ENCODE data around the gene RECQL5.

RECQL5 gene

DNA sequence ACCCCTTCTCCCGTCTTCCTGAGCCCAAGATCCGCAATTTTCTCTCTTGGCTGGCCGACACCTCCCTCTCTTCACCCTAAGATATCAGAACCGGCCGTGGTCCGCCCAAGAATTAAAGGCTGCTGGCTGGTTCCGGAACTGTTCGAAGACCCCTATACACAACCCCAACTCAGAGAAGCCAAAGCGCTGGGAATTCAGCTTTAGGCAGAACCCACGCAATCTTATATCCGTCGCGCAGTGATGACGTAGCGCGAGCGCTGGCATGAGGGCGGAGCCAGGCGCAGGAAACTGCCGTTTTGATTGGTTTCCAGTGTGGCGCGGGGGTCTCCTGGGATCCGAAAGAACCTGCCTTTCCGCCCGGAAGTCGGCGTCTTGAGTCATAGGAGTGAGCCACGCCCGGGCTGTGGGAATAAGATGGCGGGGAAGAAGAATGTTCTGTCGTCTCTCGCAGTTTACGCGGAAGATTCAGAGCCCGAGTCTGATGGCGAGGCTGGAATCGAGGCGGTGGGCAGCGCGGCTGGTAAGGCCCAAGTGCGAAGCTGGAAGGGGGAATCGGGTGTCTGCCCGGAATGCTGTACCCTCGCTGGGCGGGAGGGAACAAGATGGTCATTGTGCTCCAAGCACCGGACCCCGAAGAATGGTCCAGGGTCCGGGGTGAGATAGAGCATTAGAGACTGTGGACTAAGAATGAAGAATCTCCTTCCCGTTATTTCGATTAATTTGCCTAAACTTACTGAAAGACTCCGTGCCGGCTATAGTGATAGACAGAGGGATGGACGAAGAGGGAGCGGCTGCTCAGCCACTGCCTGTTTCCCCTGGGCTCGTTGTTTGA is at the start of gene RECQL5, which contains the start of gene SAP30BP:
Gene RECQL5, minus strand, starts transcription at position 196 of the 832 bp plus-strand sequence. CDS start 597 bp downstream, outside the sequence.
Gene SAP30BP, plus strand, starts transcription at position 380 of the 832 bp plus-strand sequence. Its CDS starts 35 bp downstream, at position 415.
- DNase-seq = peak; percentile 98

- DNase-seq = no peak
Measured at GRCh38 chr17:75712446-75712845, 45.5 kb upstream of the RECQL5 start.

DNA sequence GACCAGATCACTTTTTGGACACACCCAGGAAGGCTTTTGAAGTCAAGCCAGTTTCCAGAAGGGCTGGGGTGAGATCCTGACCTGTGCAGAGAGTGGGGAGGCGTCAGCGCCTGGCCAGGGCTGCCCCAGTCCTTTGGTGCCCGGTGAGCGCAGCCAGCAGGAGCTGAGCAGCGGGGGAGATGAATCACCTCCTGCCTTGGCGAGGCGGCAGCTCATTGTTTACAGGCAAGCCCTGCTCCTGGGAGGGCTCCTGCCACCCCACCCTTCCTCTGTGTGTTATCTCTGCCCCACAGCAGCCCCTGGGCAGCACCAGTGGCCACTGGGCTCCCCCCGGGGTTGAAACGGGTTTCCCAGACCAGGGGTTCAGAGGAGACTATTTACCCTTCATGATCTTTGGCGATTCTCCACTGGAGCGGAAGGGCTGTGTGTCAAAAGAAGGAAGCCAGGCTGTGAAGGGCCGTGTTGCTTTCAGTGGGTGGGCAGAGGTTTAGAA is 40.2 kb upstream of the RECQL5 start:
- no peak for DNase-seq

DNA sequence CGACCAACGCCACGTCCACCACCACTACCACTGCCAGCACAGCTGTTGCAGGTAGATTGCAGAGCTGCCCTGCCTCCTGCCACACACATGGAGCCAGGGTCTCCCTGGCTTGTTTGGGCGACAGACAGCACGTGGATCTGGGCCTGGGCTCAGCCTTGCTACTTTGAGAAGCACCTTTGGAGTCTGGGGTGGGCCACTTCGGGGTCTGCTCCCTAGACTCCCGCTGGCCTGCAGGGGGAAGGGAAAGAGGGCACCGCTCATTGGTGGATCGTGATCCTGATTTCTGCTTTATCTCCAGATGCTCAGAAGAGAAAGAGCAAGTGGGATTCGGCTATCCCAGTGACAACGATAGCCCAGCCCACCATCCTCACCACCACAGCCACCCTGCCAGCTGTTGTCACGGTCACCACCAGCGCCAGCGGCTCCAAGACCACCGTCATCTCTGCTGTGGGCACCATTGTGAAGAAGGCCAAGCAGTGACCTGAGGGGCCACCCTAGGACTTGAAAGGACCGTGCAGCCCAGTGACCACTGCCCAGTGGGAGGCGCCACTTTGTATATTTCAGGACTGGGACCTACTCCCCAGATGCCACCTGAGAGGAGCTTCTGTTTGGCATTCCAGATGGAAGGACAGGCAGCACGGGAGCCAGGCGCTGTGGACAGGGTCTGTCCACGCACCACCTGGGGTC is 39.2 kb upstream of the RECQL5 start:
- DNase-seq = no peak

DNA sequence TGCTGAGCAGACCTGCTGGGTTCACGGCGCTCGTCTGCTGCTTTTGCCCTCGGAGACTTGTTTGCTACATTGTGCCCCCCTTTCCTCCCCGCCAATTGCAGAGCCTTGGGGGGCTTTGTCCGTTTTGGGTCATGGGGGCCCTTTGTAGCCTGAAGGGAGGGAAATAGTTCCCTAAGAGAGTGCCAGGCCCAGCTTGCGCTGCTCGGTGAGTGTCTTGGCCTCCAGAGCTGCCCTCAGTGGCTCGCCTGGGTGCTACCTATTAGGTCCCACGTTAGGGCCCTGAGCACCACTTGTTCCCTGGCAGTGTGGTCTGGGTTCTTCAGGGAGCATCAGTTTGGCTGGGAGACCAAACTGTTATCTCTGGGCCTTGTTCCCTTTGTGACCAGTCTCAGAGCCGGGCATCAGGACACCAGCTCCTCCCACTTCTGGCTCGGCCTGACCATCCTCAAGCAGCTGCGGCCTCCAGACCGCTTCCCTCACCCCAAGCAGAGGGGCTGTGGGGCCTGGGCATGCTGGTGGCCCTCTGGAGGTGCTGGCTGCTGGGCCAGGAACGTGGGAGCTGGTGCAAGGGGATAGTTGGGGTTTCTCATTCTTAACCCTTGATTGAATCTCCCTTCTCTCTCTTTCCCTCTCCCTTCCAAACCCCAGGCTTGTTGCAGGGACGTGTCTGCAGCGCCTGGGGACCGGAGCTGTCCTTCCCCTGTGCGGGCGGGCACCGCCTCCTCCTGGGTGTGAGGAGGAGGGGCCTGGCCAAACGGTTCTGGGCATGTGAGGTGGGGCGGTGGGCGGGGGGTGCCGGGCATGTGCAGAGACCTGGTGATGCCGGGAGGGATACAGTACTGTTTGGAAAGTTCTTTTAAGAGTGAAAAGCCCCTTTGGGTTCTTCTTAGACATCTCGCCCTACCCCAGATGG is 38.3 kb upstream of the RECQL5 start:
- DNase-seq = no peak

DNA sequence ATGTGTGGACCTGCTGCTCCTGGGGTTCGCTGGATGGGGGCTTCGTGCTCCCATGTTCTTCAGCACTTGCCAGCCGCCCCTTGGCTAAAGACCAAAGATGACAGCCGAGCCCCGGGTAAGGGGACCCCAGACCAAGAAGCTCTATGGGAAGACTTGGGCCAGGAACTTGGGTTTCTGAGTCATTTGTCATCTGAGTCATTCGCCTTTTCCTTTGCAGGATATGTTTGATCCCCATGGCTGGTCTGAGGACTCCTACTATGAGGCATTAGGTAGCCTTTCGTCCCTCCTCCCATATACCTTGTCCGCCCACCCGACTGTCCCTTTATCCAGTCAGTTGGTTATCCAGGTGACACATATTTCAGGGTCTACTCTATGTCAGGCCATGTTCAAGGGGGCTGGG is 36.6 kb upstream of the RECQL5 start:
- no peak for DNase-seq

GRCh38 chr17:75703191-75703590 is 36.2 kb upstream of the RECQL5 start:
- no peak for DNase-seq

- DNase-seq = no peak
Measured at GRCh38 chr17:75701288-75701687, 34.3 kb upstream of the RECQL5 start.

DNA sequence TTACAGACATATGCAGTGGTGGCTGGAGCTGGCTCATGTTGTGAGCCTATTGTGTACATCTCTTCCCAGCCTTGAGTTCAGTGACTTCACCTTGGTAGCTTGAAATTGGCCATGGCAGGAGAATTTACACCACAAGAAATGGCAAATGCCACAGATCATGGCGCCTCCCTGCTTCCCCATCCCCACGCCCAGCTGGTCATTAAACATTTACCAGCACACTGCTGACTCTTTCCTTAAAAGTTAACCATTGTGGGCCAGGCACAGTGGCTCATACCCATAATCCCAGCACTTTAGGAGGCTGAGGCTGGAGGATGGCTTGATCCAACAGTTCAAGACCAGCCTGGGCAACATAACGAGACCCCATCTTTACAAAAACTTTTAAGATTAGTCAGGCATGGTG is 31.7 kb upstream of the RECQL5 start:
- no peak for DNase-seq

DNA sequence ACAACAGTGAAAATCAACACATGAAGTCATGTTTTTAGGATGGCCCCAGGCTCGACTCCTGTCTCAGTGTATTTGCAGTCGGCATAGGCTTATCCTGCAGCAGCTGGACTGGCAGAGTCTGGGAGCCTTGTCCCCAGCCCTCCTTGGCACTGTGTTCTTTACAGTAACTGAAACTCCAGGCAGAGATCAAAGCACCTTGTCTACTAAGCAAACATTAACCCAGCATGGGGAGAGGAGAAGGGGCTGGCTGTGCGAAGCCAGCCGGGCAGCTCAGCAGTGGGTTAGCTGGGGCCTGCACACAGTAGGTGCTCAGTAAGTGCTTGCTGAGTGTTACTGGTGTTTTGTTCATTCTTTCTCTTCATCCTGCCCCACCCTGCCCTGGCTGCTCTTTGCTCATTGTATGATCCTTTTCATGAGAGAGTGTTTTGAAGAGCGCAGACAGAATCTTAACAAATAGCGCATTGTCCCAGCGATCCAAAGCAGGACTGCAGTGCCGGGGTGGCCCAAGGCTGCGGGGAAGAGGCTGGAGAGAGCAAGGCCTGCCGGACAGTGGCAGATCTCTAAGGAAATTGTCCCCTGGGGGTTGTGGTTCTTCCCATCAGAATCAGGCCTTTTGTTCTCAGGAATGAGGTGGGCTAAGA is 30.8 kb upstream of the RECQL5 start:
- DNase-seq = no peak

DNA sequence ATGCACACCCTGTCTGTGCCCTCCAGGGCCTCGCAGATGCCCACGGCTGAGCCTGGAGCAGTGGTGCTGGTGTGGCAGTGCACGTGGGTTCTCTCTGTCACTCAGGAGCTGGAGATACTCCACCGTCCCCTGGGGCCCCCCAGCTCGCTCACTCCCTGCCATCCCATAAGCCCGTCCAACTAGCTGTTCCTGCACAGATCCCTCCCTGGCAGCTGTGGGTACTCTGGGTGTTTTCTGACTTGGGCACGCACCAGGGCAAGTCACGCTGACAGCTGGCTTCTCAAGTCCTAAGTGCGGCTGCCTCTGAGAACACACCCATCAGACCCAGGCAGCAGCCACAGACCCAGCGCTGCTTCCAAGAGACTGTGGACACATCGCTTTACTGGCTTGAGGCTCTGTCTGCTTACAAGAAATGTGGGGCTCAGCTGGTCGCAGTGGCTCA is 28.9 kb upstream of the RECQL5 start:
- no peak for DNase-seq

DNA sequence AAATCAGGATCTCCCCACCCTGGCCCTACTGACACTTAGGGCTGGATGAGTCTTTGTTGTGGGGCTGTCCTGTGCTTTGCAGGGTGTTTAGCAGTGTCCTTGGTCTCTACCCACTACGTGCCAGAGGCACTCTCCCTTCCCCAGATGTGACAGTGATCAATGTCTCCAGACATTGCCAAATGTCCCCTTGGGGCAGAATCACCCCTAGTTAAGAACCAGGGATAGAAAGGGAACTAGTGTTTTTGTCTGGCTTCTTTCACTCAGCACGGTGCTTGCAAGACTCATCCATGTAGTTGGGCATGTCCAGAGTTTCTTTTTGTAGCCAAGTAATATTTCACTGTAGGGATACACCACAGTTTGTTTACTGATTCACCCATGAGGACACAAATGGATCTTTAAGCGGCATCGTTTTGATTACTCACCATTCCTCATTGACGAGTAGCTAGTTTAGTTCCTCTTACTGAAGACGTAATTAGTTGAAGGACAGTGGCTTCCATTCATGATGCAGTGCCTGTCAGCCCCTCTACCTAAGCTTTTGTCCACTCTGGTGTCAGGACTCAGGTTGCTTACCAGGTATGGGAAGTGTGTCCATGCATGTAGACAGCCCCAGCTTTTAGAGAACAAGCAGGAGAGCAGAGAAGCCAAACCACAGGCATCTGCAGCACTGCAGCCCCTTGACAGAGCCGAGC is 28.3 kb upstream of the RECQL5 start:
- DNase-seq = no peak

DNA sequence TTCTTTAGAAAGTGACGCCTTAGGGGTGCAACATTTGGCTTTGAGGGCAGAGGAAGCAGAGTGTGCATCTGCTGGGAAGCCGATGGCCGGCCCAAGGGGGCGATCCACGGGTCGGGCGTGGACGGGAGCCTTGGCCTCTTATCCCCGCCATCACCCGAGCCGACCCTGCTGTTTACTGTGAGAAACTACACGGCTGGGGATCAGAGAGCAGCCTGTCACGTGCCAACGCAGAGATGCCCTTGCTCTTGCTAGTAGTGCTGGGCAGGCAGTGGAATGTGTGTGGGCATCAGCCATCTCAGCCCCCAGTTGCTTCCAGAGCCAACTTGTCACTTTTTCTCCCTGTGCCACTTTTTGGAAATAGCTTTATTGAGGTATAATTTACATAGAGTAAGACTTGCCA is 27.6 kb upstream of the RECQL5 start:
- DNase-seq = no peak

DNA sequence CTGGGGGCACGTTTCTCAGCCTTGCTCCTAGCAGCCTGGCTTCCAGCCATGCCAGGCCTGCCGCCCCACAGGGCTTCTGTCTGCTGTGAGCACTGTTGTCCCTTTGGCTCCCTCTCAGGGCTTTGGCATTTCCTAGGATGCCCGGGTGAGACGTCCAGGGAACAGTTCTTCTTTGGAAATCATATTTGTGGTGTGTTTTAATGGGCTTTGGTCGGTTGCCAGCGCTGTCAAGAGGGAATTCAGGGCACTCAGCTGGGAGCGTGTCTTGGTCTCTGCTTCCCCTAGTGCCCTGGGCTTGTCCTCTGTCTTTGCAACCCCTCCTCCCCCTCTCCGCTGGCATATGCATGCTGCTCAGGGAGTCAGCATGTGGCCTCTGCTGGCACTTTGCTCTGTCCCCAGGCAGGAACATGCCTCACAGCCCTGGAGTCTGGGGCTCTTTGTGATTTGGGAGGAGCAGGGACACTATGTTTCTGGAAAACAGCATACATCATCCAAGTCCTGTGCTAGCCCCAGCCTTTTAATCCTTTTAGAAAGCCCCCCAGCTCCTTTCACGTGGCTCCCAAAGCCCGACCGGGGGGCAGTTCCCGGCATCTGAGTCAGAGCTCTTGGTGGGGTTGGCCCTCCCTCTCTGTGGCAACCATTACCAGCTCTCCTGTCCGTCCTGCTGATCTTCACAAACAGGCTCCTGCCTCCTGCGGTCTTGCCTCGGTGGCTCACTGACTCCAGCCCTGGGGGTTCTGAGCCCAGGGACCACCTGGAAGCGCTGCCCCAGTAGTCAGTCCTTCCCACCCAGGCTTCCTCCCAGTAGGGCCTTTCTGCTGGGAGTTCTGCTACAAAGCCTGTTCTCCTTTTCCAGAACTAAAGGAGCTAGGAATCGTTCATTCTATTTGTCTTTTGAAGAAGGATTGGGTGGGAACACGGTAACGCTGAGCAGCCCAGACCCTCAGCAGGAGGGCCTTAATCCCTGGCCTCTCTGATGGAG is 26.8 kb upstream of the RECQL5 start:
- no peak for DNase-seq

- DNase-seq = no peak
Measured at GRCh38 chr17:75692976-75693375, 26.0 kb upstream of the RECQL5 start.

GRCh38 chr17:75691801-75692626 is 25.1 kb upstream of the RECQL5 start:
- DNase-seq = no peak

GRCh38 chr17:75691371-75691791 is 24.4 kb upstream of the RECQL5 start:
- no peak for DNase-seq

DNA sequence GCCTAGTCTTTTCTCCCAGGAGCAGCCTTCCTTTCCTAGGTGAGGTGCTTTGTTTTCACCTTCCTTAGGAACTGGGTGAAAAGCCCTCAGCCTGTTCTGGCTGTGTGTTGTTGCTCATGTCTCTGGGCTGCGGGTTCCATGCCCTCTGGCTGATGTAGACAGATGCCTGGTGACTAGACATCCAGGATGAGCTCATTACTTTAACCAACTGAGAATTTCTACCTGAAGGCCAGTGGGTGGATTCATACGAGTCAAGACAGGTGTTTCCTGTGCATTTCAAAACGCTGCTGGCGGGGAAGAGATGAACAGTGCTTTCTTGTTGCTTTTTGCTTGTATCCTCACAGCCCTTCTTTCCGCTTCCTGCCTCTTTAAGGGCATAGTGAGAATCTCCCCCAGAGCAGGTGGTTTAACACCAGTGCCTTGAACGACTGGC is 22.5 kb upstream of the RECQL5 start:
- DNase-seq = peak; percentile 21

DNA sequence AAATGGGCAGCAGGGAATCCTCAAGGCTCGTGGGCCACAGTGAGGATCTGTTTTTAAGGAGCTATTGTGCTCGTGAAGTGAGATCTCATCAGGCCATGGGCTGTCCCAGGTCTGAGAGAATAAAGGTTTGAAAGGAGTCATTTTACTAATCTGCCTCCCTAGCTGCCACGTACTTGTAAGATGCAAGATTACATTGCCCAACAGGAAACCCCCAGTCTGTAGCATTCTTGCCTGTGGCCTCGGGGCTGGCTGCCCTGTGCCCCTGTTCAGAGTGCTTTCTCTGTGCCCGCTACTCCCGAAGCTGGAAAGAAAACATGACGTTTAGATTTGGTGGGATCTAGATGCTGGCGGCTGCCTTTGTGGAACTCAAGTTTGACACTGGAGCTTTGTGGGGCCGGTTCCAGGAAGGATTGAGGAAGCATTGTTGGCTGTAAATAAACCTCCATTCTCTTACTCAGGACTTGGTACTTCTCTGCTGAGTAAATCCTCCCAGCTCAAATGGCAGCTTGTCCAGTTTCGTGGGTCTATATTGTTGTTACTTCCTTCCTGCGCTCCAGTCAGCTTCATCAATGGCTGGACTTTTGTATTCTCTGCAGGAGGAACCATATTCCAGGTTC is 21.4 kb upstream of the RECQL5 start:
- no peak for DNase-seq

Data from activated CD8-positive, alpha-beta memory T cell treated with anti-CD3 and anti-CD28 coated beads, Interleukin-2, amount 50 U/mL, for 4 hours (primary cell).